Measurements from ENCODE around the gene USF2.

- TF ChIP-seq POLR2AphosphoS5 (IDR thresholded peaks at IDR 0.05) (no peak), POLR2A (IDR thresholded peaks at IDR 0.05) (no peak)
- TF ChIP-seq, protein P1, sequence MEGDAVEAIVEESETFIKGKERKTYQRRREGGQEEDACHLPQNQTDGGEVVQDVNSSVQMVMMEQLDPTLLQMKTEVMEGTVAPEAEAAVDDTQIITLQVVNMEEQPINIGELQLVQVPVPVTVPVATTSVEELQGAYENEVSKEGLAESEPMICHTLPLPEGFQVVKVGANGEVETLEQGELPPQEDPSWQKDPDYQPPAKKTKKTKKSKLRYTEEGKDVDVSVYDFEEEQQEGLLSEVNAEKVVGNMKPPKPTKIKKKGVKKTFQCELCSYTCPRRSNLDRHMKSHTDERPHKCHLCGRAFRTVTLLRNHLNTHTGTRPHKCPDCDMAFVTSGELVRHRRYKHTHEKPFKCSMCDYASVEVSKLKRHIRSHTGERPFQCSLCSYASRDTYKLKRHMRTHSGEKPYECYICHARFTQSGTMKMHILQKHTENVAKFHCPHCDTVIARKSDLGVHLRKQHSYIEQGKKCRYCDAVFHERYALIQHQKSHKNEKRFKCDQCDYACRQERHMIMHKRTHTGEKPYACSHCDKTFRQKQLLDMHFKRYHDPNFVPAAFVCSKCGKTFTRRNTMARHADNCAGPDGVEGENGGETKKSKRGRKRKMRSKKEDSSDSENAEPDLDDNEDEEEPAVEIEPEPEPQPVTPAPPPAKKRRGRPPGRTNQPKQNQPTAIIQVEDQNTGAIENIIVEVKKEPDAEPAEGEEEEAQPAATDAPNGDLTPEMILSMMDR (IDR thresholded peaks at IDR 0.05), result no peak
These were observed 25.0 kb downstream of the USF2 start for GRCh38 chr19:35293808-35294207.
